H9 (cell line): Measurements from ENCODE around the gene PCDHAC1. TPM values are rescaled to one million over a fixed set of nuclear protein-coding genes. Genes with fewer than 3 reads are reported as not detected.
A peak's percentile ranks its signal among the peaks of the same experiment; 100 is the strongest.

Source experiments
- DNase-seq: peaks from one replicate; pipeline ENCODE4 v3.0.0-alpha.2; 2017
- H2AFZ ChIP-seq: one replicate; pipeline ENCODE4 v1.6.1; 2013; ENCODE audit warnings: mild to moderate bottlenecking, low read length, control low read depth, moderate library complexity
- H2AK5ac ChIP-seq: 2 replicates; pipeline ENCODE4 v1.6.1; 2013; ENCODE audit warnings: low read length, control low read depth, mixed read lengths; ENCODE audit not compliant: insufficient read length
- H2BK120ac ChIP-seq: one replicate; pipeline ENCODE4 v1.6.1; 2013; ENCODE audit warnings: low read depth, mild to moderate bottlenecking, low read length, control low read depth, inconsistent platforms; ENCODE audit not compliant: poor library complexity, severe bottlenecking
- H2BK12ac ChIP-seq: 2 replicates; pipeline ENCODE4 v1.6.1; 2013; ENCODE audit warnings: low read length, control low read depth, mixed read lengths, low read depth; ENCODE audit not compliant: insufficient read length
- H2BK15ac ChIP-seq: 2 replicates; pipeline ENCODE4 v1.6.1; 2013; ENCODE audit warnings: low read depth, low read length, control low read depth
- H2BK20ac ChIP-seq: one replicate; pipeline ENCODE4 v1.6.1; 2013; ENCODE audit warnings: low read depth, mild to moderate bottlenecking, low read length, control low read depth, inconsistent platforms; ENCODE audit not compliant: poor library complexity, severe bottlenecking
- H2BK5ac ChIP-seq: 2 replicates; pipeline ENCODE4 v1.6.1; 2013; ENCODE audit warnings: low read length, control low read depth, mixed read lengths; ENCODE audit not compliant: insufficient read length
- H3K14ac ChIP-seq: 2 replicates; pipeline ENCODE4 v1.6.1; 2013; ENCODE audit warnings: low read length, control low read depth; ENCODE audit not compliant: insufficient read depth
- H3K18ac ChIP-seq: 2 replicates; pipeline ENCODE4 v1.6.1; 2013; ENCODE audit warnings: low read depth, mild to moderate bottlenecking, mixed read lengths, low read length, control low read depth; ENCODE audit not compliant: insufficient read length
- H3K23ac ChIP-seq: 2 replicates; pipeline ENCODE4 v1.6.1; 2013; ENCODE audit warnings: low read length, control low read depth, mixed read lengths, low read depth; ENCODE audit not compliant: insufficient read length
- H3K23me2 ChIP-seq: 2 replicates; pipeline ENCODE4 v1.6.1; 2013; ENCODE audit warnings: low read depth, mild to moderate bottlenecking, mixed read lengths, low read length, control low read depth; ENCODE audit not compliant: insufficient read length, poor library complexity, severe bottlenecking
- H3K27ac ChIP-seq: 2 replicates; pipeline ENCODE4 v1.5.1; 2013; ENCODE audit warnings: low read length, control low read depth, mixed read lengths, low read depth; ENCODE audit not compliant: insufficient read length
- H3K27me3 ChIP-seq: 2 replicates; pipeline ENCODE4 v1.6.1; 2013; ENCODE audit warnings: low read length, control low read depth, inconsistent platforms; ENCODE audit not compliant: insufficient read depth
- H3K4ac ChIP-seq: 2 replicates; pipeline ENCODE4 v1.6.1; 2013; ENCODE audit warnings: low read depth, mild to moderate bottlenecking, control low read depth, inconsistent platforms, low read length, moderate library complexity
- H3K4me1 ChIP-seq: 2 replicates; pipeline ENCODE4 v1.6.1; 2013; ENCODE audit warnings: low read length, control low read depth, inconsistent platforms; ENCODE audit not compliant: insufficient read depth
- H3K4me2 ChIP-seq: 2 replicates; pipeline ENCODE4 v1.6.1; 2013; ENCODE audit warnings: low read length, control low read depth, mixed read lengths; ENCODE audit not compliant: insufficient read length, insufficient read depth
- H3K56ac ChIP-seq: 2 replicates; pipeline ENCODE4 v1.6.1; 2013; ENCODE audit warnings: low read depth, mild to moderate bottlenecking, mixed read lengths, low read length, control low read depth; ENCODE audit not compliant: insufficient read length
- H3K79me1 ChIP-seq: 2 replicates; pipeline ENCODE4 v1.6.1; 2013; ENCODE audit warnings: low read depth, mild to moderate bottlenecking, moderate library complexity, low read length, control low read depth, inconsistent platforms; ENCODE audit not compliant: insufficient read depth, poor library complexity, severe bottlenecking
- H3K79me2 ChIP-seq: 2 replicates; pipeline ENCODE4 v1.6.1; 2013; ENCODE audit warnings: low read length, control low read depth, inconsistent platforms; ENCODE audit not compliant: insufficient read depth
- H3K9ac ChIP-seq: 2 replicates; pipeline ENCODE4 v1.6.1; 2013; ENCODE audit warnings: low read length, control low read depth, mixed read lengths; ENCODE audit not compliant: insufficient read length; ENCODE audit errors: extremely low read depth
- H3K9me3 ChIP-seq: one replicate; pipeline ENCODE4 v1.6.1; 2013; ENCODE audit warnings: low read depth, low read length, inconsistent platforms; ENCODE audit not compliant: control insufficient read depth
- H3T11ph ChIP-seq: one replicate; pipeline ENCODE4 v1.6.1; 2013; ENCODE audit warnings: mild to moderate bottlenecking, low read length, control low read depth, inconsistent platforms
- H4K20me1 ChIP-seq: one replicate; pipeline ENCODE4 v1.6.1; 2013; ENCODE audit not compliant: control insufficient read depth, insufficient read length, insufficient read depth
- H4K5ac ChIP-seq: 2 replicates; pipeline ENCODE4 v1.6.1; 2013; ENCODE audit warnings: low read depth, mild to moderate bottlenecking, mixed read lengths, low read length, control low read depth; ENCODE audit not compliant: insufficient read length
- H4K8ac ChIP-seq: replicated peaks from 2 replicates; pipeline ENCODE4 v1.6.1; 2013; ENCODE audit warnings: low read length, control low read depth, mixed read lengths, low read depth; ENCODE audit not compliant: insufficient read length
- H4K91ac ChIP-seq: 2 replicates; pipeline ENCODE4 v1.6.1; 2013; ENCODE audit warnings: low read depth, mild to moderate bottlenecking, moderate library complexity, mixed read lengths, low read length, control low read depth; ENCODE audit not compliant: insufficient read length
- H3K27ac Mint-ChIP-seq, 3 experiments: 2 replicates in 2 of 3; 3 replicates in 1 of 3; pipeline ENCODE4 v1.8.0; 2020 to 2021; ENCODE audit warnings: mixed read lengths in 3 of 3, mild to moderate bottlenecking in 1 of 3, moderate library complexity in 1 of 3
- H3K27me3 Mint-ChIP-seq: 2 replicates; pipeline ENCODE4 v1.8.0; 2021; ENCODE audit warnings: low read depth, mild to moderate bottlenecking, moderate library complexity, mixed read lengths
- H3K36me3 Mint-ChIP-seq, 3 experiments: 2 replicates in 2 of 3; 3 replicates in 1 of 3; pipeline ENCODE4 v1.8.0; 2020 to 2021; ENCODE audit warnings: low read depth in 3 of 3, mixed read lengths in 3 of 3; ENCODE audit not compliant: insufficient read depth in 1 of 3
- H3K4me1 Mint-ChIP-seq, 2 experiments: 2 replicates each; pipeline ENCODE4 v1.8.0; 2020; ENCODE audit warnings: mixed read lengths in 2 of 2
- H3K4me3 Mint-ChIP-seq, 2 experiments: 2 replicates in 1 of 2; 3 replicates in 1 of 2; pipeline ENCODE4 v1.8.0; 2020 to 2021; ENCODE audit warnings: mild to moderate bottlenecking in 2 of 2, mixed read lengths in 2 of 2, moderate library complexity in 1 of 2
- H3K9me3 Mint-ChIP-seq, 2 experiments: 2 replicates in 1 of 2; 3 replicates in 1 of 2; pipeline ENCODE4 v1.8.0; 2020; ENCODE audit warnings: mild to moderate bottlenecking in 2 of 2, mixed read lengths in 2 of 2, moderate library complexity in 1 of 2
- WGBS: extraction: QIAGEN DNeasy Blood & Tissue Kit; methylation state at CpG from one replicate; pipeline ENCODE4 v1.1.7; 2013; ENCODE audit warnings: missing lambda C conversion rate, low lambda C conversion rate, mixed read lengths; ENCODE audit not compliant: insufficient read length; ENCODE audit errors: extremely low coverage; 5-methylcytosine and 5-hydroxymethylcytosine counted together
- total RNA-seq: library from RNA; stranded (reverse); gene quantifications from 2 replicates; pipeline ENCODE4 v1.2.1, GENCODE V29; 2021
- TF ChIP-seq, protein P1 (sequence below): fragments of 200-600 bp; sonication (generic); conservative IDR thresholded peaks from 3 replicates; pipeline ENCODE4 v1.8.0; 2021; ENCODE audit warnings: antibody characterized with exemption, mild to moderate bottlenecking

PCDHAC1 gene
- total RNA-seq, 1 experiment from 2014 or later, result 8.7 TPM

GRCh38 chr5:140927228-140927573 is 1.1 kb downstream of the PCDHAC1 start:
- Histone ChIP-seq H2AFZ (no peak overlapping the region), H3K4ac (no peak overlapping the region), H4K20me1 (no peaks in the 10 kb centered on the region), H4K5ac (no peak overlapping the region), H2BK20ac (no peak overlapping the region), H4K91ac (no peak overlapping the region), H2BK12ac (no peak overlapping the region), H3K56ac (no peak overlapping the region), H3K23me2 (peaks cover 15% of the 10 kb centered on the region), H2BK15ac (no peak overlapping the region), H3K23ac (no peak overlapping the region), H3K18ac (no peak overlapping the region), H3K27ac (no peak overlapping the region), H2BK5ac (no peak overlapping the region), H3K79me1 (no peaks in the 10 kb centered on the region), H4K8ac (no peak overlapping the region), H3K9ac (peak overlapping the region; percentile 15), H3T11ph (no peak overlapping the region), H3K4me2 (peak overlapping the region; percentile 73), H3K14ac (no peak overlapping the region), H3K4me1 (no peaks in the 10 kb centered on the region), H3K79me2 (no peaks in the 10 kb centered on the region), H2BK120ac (no peak overlapping the region), H3K27me3 (no peaks in the 10 kb centered on the region; the same call in 1 of the 2 replicates), H3K9me3 (no peaks in the 10 kb centered on the region), H2AK5ac (no peak overlapping the region)
- Mint-ChIP-seq H3K4me3 (peak overlapping the region; percentile 82 to 89), H3K36me3 (peaks cover 0 to 5% (median 0%) of the 10 kb centered on the region in 3 experiments; a peak in 1 of 7 replicates), H3K4me1 (peaks cover 24 to 30% of the 10 kb centered on the region in 2 experiments), H3K27ac (peak overlapping the region in 1 of 3 experiments; percentile 68; a peak in 2 of 7 replicates), H3K27me3 (peaks cover 40% of the 10 kb centered on the region), H3K9me3 (no peaks in the 10 kb centered on the region; a peak in 1 of 5 replicates)
- DNase-seq, result peak; percentile 61
- TF ChIP-seq, protein P1, sequence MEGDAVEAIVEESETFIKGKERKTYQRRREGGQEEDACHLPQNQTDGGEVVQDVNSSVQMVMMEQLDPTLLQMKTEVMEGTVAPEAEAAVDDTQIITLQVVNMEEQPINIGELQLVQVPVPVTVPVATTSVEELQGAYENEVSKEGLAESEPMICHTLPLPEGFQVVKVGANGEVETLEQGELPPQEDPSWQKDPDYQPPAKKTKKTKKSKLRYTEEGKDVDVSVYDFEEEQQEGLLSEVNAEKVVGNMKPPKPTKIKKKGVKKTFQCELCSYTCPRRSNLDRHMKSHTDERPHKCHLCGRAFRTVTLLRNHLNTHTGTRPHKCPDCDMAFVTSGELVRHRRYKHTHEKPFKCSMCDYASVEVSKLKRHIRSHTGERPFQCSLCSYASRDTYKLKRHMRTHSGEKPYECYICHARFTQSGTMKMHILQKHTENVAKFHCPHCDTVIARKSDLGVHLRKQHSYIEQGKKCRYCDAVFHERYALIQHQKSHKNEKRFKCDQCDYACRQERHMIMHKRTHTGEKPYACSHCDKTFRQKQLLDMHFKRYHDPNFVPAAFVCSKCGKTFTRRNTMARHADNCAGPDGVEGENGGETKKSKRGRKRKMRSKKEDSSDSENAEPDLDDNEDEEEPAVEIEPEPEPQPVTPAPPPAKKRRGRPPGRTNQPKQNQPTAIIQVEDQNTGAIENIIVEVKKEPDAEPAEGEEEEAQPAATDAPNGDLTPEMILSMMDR, result no peak; the same call in 2 of the 3 replicates
- WGBS, result no CpG with 5 or more reads among the region's 26 CpGs
